Osteoblast (primary cell): Measurements from ENCODE around the gene PGLYRP1. TPM values are rescaled to one million over a fixed set of nuclear protein-coding genes. Genes with fewer than 3 reads are reported as not detected.

Experiments
- DNase-seq: peaks from one replicate; pipeline ENCODE4 v3.0.0; 2011; ENCODE audit warnings: low spot score, mixed read lengths; ENCODE audit not compliant: insufficient read length; ENCODE audit errors: missing footprints
- H2AFZ ChIP-seq: 2 replicates; pipeline ENCODE4 v1.6.0; 2011; ENCODE audit warnings: mild to moderate bottlenecking, low read length
- H3K27ac ChIP-seq: 2 replicates; pipeline ENCODE4 v1.5.1; 2011; ENCODE audit warnings: mild to moderate bottlenecking, low read depth, low read length, moderate library complexity
- H3K27me3 ChIP-seq: 2 replicates; pipeline ENCODE4 v1.6.0; 2012; ENCODE audit warnings: mild to moderate bottlenecking, control low read depth, inconsistent platforms, low read length, moderate library complexity; ENCODE audit not compliant: insufficient read depth
- H3K36me3 ChIP-seq: 2 replicates; pipeline ENCODE4 v1.5.1; 2011; ENCODE audit warnings: mild to moderate bottlenecking, low read length, control low read depth, moderate library complexity; ENCODE audit not compliant: insufficient read depth
- H3K4me1 ChIP-seq: 2 replicates; pipeline ENCODE4 v1.5.1; 2011; ENCODE audit warnings: mild to moderate bottlenecking, low read length, control low read depth, moderate library complexity; ENCODE audit not compliant: insufficient read depth
- H3K4me2 ChIP-seq: 2 replicates; pipeline ENCODE4 v1.6.0; 2011; ENCODE audit warnings: mild to moderate bottlenecking, low read length; ENCODE audit not compliant: insufficient read depth
- H3K4me3 ChIP-seq: fragments of 200-600 bp; sonication (generic); 3 replicates; pipeline ENCODE4 v1.5.1; 2012; ENCODE audit warnings: mild to moderate bottlenecking, low read length, inconsistent platforms; ENCODE audit not compliant: insufficient read depth
- H3K79me2 ChIP-seq: 2 replicates; pipeline ENCODE4 v1.6.0; 2012; ENCODE audit warnings: mild to moderate bottlenecking, low read length, control low read depth, inconsistent platforms; ENCODE audit not compliant: insufficient read depth
- H3K9me3 ChIP-seq: 2 replicates; pipeline ENCODE4 v1.5.1; 2011; ENCODE audit warnings: low read depth, low read length, control low read depth
- H4K20me1 ChIP-seq: 2 replicates; pipeline ENCODE4 v1.6.0; 2012; ENCODE audit warnings: mild to moderate bottlenecking, low read length, control low read depth; ENCODE audit not compliant: insufficient read depth
- total RNA-seq: library from RNA; depleted of rRNA; stranded (reverse); fragments of >200 nt; gene quantifications from 2 replicates; pipeline ENCODE4 v1.2.3, GENCODE V29; 2012
- TF ChIP-seq, protein P1 (sequence below): IDR thresholded peaks from 2 replicates; pipeline ENCODE4 v1.5.1; 2011; ENCODE audit warnings: mild to moderate bottlenecking, low read depth, low read length, moderate library complexity; ENCODE audit errors: extremely low read depth

PGLYRP1 gene
- total RNA-seq, 1 donor = not detected

DNA sequence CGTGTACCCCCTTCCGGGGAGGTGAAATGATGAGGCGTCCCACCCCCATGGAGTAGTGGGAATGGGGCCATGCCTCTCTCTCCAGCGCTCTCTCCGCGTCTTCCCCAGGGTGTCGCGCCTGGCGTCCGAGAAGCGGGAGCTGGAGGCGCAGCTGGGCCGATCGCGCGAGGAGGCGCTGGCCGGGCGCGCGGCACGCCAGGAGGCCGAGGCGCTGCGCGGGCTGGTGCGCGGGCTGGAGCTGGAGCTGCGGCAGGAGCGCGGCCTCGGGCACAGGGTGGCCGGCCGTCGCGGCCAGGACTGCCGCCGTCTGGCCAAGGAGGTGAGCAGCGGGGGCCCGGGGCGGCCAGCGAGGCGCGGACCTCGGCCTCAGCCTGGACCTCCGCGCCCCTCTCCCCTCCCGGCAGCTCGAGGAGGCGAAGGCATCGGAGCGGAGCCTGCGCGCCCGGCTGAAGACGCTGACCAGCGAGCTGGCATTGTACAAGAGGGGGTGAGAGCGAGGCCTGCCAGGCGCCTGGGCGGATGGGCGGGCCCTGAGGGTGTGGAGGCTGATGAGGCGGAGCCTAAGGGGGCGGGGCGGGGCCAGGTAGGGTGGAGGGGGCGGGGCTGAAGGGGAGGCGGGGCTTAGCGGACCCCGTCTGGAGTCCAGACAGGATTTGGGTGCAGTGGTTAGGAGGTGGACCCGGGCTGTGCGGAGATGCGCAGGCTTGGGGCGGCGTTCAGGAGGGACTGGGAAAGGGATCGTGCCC is 7.7 kb downstream of the PGLYRP1 start:
- H3K4me2 ChIP-seq = peak overlapping the region; percentile 98
- H3K4me1 ChIP-seq = peaks cover 6% of the 10 kb centered on the region
- peaks cover 30% of the 10 kb centered on the region for H4K20me1 ChIP-seq
- H3K9me3 ChIP-seq = no peaks in the 10 kb centered on the region
- no peaks in the 10 kb centered on the region for H3K36me3 ChIP-seq
- H2AFZ ChIP-seq = no peak overlapping the region
- TF ChIP-seq, protein P1, sequence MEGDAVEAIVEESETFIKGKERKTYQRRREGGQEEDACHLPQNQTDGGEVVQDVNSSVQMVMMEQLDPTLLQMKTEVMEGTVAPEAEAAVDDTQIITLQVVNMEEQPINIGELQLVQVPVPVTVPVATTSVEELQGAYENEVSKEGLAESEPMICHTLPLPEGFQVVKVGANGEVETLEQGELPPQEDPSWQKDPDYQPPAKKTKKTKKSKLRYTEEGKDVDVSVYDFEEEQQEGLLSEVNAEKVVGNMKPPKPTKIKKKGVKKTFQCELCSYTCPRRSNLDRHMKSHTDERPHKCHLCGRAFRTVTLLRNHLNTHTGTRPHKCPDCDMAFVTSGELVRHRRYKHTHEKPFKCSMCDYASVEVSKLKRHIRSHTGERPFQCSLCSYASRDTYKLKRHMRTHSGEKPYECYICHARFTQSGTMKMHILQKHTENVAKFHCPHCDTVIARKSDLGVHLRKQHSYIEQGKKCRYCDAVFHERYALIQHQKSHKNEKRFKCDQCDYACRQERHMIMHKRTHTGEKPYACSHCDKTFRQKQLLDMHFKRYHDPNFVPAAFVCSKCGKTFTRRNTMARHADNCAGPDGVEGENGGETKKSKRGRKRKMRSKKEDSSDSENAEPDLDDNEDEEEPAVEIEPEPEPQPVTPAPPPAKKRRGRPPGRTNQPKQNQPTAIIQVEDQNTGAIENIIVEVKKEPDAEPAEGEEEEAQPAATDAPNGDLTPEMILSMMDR = no peak
- no peaks in the 10 kb centered on the region for H3K79me2 ChIP-seq
- H3K4me3 ChIP-seq = no peak overlapping the region
- H3K27me3 ChIP-seq = peaks cover 17% of the 10 kb centered on the region
- H3K27ac ChIP-seq = no peak overlapping the region
- peak; percentile 31 for DNase-seq

DNA sequence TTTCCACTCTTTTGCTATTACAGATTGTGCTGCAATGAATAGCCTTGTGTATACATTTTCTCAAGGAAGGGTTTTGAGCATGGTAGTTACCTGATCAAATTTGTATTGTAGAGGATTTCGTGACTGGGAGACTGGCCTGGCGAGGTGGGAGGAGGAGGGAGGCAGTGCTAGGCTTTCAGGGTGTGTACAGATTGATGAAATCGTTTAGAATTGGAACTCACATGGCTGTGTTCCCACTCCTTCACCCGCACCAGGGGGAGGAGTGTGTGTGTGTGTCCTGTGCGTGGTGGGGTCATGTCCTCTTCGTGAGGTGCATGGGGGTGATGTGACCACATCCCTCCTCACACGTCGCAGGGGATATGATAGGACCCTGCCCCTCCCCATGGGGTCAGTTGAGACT is 8.3 kb downstream of the PGLYRP1 start:
- Histone ChIP-seq H3K4me2 (no peak overlapping the region), H3K4me1 (peaks cover 6% of the 10 kb centered on the region), H4K20me1 (peaks cover 34% of the 10 kb centered on the region), H3K27ac (no peak overlapping the region), H3K36me3 (no peaks in the 10 kb centered on the region), H3K27me3 (peaks cover 17% of the 10 kb centered on the region), H2AFZ (no peak overlapping the region), H3K79me2 (no peaks in the 10 kb centered on the region), H3K9me3 (no peaks in the 10 kb centered on the region), H3K4me3 (no peak overlapping the region)
- DNase-seq = peak; percentile 27
- TF ChIP-seq, protein P1 = no peak

DNA sequence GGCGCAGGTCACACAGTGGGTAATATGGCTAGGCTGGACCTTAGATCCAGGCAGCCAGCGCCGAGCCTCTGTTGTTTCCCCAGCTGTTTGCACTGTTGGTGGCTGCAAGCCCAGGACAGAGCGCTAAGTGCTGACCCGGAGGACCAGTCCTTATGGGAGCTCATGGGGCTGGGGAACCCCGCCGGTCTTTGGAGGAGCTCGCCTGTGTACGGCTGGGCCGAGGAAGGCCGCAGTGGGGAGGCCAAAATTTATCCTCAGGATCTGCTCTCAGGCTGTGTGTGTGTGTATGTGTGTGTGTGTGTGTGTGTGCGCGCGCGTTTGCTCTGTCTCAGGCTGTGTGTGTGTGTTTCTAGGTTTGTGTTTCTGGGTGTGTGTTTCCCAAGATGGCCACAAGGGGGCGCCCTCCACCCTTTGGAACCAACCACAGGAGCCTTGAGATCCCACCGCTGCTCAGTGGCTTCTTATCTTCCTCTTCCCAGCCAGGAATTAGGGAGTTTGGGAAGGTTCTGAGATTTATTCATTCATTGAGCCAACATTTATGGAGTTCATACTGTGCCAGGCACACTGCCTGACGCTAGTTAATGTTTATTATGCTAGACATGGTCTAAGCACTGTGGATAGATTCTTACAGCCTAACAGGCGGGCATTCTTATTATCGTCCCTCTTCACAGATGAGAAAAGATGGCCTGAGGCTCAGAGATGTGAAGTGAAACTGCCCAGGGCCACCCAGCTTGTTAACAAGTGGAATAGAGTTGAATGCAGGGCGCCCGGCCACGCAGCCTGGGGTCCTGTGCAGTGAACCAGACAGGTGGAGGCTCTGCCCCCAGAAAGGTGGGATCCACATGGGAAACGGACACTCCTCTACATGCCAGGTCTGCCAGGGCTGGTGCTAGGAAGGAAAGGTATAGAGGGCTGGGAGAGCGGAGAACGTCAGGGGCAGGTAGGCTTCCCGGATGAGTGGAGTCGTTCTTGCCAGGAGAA is 13.0 kb downstream of the PGLYRP1 start:
- TF ChIP-seq, protein P1 = peak; percentile 91
- no peak overlapping the region for H3K4me2 ChIP-seq
- H3K36me3 ChIP-seq = peaks cover 9% of the 10 kb centered on the region
- H3K9me3 ChIP-seq = no peaks in the 10 kb centered on the region
- H3K4me3 ChIP-seq = no peak overlapping the region
- H3K79me2 ChIP-seq = no peaks in the 10 kb centered on the region
- peak; percentile 95 for DNase-seq
- peaks cover 4% of the 10 kb centered on the region for H3K27me3 ChIP-seq
- no peak overlapping the region for H3K27ac ChIP-seq
- no peak overlapping the region for H2AFZ ChIP-seq
- peaks cover 13% of the 10 kb centered on the region for H4K20me1 ChIP-seq
- no peaks in the 10 kb centered on the region for H3K4me1 ChIP-seq

DNA sequence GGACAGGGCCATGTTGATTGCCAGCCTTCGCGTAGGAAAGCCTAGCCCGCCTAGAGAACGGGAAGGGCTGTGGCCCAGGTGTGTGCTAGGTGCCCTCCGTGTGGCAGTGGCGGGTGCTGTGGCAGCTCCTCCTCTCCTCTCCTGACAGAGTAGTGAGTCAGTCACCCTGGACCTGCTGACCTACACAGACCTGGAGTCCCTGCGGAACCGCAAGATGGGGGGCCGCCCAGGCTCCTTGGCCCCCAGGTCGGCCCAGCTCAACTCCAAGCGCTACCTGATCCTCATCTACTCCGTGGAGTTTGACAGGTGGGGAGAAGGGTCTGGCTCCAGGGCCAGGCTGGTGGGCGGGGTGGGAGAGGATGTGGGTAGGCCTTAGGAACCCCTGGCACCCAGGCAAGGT is 16.4 kb downstream of the PGLYRP1 start:
- Histone ChIP-seq H4K20me1 (peaks cover 6% of the 10 kb centered on the region), H3K27ac (no peak overlapping the region), H3K4me3 (no peak overlapping the region), H3K79me2 (no peaks in the 10 kb centered on the region), H3K9me3 (no peaks in the 10 kb centered on the region), H3K4me1 (no peaks in the 10 kb centered on the region), H3K4me2 (no peak overlapping the region), H2AFZ (no peak overlapping the region), H3K36me3 (peaks cover 9% of the 10 kb centered on the region), H3K27me3 (no peaks in the 10 kb centered on the region)
- TF ChIP-seq, protein P1 = no peak
- no peak for DNase-seq
